GM18505 (cell line): Measurements from ENCODE around the gene CASTOR1.

ENCODE experiments used
- ATAC-seq: cut with Tn5 transposase; IDR thresholded peaks from one replicate; pipeline ENCODE4 v1.9.1; 2021; ENCODE audit not compliant: unreplicated experiment
- POLR2A ChIP-seq: IDR thresholded peaks from 4 replicates; pipeline ENCODE4 v1.6.1; 2011; ENCODE audit warnings: borderline replicate concordance; ENCODE audit not compliant: insufficient read depth, insufficient read length; ENCODE audit errors: extremely low read depth

Gene CASTOR1

DNA sequence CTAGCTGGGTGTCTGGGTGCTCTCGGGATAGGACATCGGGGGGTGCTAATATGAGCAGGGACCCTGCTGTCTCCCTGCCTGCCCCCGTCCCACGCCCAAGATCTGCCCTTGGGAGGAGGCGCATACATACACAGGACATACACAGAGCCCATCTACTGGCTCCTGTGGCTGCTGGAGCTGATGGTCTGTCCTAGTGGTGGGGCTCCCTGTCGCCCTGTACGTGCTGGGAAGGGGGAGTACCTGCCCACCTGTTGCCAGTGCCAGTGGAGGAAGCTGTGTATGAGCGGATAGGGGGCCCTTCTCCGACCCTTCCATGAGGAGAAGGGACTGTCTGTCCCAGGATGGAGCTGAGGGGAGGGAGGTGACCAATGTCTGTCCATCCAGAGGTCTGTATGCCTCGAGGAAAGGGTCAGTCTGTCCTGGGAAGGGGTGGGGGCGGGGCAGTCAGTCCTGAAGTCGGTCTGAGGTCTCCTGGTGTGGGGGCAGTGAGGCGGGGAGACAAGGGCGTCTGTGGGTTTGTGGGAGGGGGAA is 36.5 kb upstream of the CASTOR1 start:
- ATAC-seq = no peak
- TF ChIP-seq POLR2A = no peak

- no peak for TF ChIP-seq POLR2A
- no peak for ATAC-seq
These were observed 35.9 kb upstream of the CASTOR1 start for GRCh38 chr22:30325065-30325720.

- no peak for ATAC-seq
These were observed 34.9 kb upstream of the CASTOR1 start for GRCh38 chr22:30324014-30324730.

GRCh38 chr22:30323246-30323645 is 33.9 kb upstream of the CASTOR1 start:
- ATAC-seq = no peak
- TF ChIP-seq POLR2A = no peak

More at GRCh38 chr22:30324014-30324730, 34.9 kb upstream of the CASTOR1 start:
- TF ChIP-seq POLR2A = no peak

GRCh38 chr22:30321461-30321860 is 32.2 kb upstream of the CASTOR1 start:
- TF ChIP-seq POLR2A = no peak

DNA sequence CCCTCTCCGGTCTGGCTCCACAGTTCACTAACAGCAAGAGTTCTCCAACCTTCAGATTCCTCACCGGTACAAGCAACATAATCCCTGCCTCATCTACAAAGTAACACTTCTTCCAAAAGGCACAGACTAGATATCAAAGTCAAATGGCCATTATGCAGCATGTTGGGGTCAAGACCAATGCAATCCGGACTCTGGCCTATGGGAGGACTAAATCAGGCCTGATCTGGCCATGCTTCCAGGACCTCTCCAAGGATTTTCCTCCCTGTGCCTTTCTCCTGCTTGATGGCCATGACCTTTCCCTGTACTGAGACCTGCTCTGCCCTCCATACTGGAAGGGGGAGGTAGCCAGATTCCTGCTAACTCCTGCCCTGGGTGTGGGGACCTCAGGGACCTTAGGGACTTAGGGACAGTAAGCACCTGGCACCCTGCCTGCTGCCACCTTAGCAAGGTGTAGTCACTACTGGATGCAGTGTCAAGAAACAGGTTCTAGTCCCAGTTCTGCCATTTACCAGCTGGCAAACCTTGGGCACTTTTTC is 30.8 kb upstream of the CASTOR1 start:
- no peak for TF ChIP-seq POLR2A
- ATAC-seq = no peak

More at GRCh38 chr22:30321461-30321860, 32.2 kb upstream of the CASTOR1 start:
- ATAC-seq = no peak

DNA sequence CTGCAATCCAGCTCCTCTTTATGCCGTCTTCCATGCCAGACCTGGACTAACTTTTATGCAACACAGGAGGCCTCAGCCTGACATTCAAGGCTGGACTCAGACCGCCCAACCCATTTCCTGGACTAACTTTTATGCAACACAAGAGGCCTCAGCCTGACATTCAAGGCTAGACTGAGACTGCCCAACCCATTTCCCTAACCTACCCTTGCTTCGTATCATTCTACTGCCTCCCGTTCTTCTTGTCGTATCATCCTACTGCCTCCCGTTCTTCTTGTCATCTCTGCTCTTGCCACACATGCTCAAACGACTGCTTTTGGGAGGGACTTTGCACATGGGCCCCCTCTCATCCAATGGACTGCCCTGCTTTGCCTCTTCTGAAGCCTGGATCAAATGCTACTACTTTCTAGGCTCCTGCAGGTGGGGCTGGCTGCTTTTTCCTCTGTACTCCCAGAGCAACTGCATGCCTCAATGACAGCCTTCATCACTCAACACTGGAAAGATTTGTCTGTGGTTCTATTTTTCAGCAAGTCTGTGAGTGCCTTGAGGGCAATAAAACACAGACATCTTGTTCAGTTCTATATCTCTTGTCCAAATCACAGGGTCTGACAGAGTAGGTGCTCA is 29.6 kb upstream of the CASTOR1 start:
- no peak for ATAC-seq
- no peak for TF ChIP-seq POLR2A

GRCh38 chr22:30317778-30318177 is 28.5 kb upstream of the CASTOR1 start:
- no peak for TF ChIP-seq POLR2A
- ATAC-seq = no peak

DNA sequence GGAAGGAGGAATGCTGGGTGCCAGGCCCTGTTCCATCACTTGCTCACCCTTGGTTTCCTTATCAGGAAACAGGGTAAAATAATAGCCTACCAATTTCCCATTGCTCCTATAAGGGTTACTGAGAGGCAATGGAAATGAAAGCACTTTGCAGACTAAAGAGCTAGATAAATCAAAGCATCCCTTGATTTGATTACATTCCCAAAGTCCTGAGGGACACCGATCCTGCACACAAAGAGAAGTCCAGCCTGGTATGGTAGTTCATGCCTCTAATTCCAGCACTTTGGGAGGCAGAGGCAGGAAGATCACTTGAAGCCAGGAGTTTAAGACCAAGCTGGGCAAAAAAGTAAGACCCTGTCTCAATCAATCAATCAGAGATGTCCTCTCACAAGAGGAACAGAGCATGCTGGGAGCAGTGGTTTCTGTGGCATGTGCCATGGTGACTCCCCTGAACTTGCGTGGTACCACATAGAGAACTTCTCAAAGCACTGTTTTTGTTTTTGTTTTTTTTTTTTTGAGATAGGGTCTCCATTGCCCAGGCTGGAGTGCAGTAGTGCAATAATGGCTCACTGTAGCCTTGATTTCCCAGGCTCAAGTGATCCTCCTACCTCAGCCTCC is 26.8 kb upstream of the CASTOR1 start:
- TF ChIP-seq POLR2A = no peak
- no peak for ATAC-seq

GRCh38 chr22:30314915-30315314 is 25.6 kb upstream of the CASTOR1 start:
- no peak for TF ChIP-seq POLR2A
- no peak for ATAC-seq

GRCh38 chr22:30313527-30314363 is 24.4 kb upstream of the CASTOR1 start:
- ATAC-seq = no peak

GRCh38 chr22:30312053-30312452 is 22.7 kb upstream of the CASTOR1 start:
- TF ChIP-seq POLR2A = no peak
- ATAC-seq = no peak

More at GRCh38 chr22:30313527-30314363, 24.4 kb upstream of the CASTOR1 start:
- no peak for TF ChIP-seq POLR2A
